HepG2 (cell line): ENCODE measurements around the gene CPSF4. TPM values are rescaled to one million over a fixed set of nuclear protein-coding genes. Genes with fewer than 3 reads are reported as not detected.

Source experiments
- ATF7 ChIP-seq, 2 experiments: fragments of 450-650 bp in 1 of 2; sonication (generic) in 1 of 2; formaldehyde crosslinking in 1 of 2; IDR thresholded peaks; 2 replicates each; pipeline versions ENCODE4 v1.4.0 to v1.6.1; 2016 to 2020; ENCODE audit warnings: antibody characterized with exemption in 1 of 2, mild to moderate bottlenecking in 1 of 2, missing genetic modification reagents in 1 of 2
- CCDC6 ChIP-seq: sonication (generic); formaldehyde crosslinking; IDR thresholded peaks from 2 replicates; pipeline ENCODE4 v1.8.1; 2022; ENCODE audit warnings: mild to moderate bottlenecking, missing genetic modification reagents, moderate library complexity
- CREM ChIP-seq, 2 experiments: sonication (generic) in 1 of 2; formaldehyde crosslinking in 1 of 2; IDR thresholded peaks; 2 replicates each; pipeline versions ENCODE4 v1.4.0 to v1.6.1; 2016 to 2020; ENCODE audit warnings: antibody characterized with exemption in 1 of 2, mild to moderate bottlenecking in 1 of 2, missing genetic modification reagents in 1 of 2
- IKZF1 ChIP-seq: fragments of 450-650 bp; IDR thresholded peaks from 2 replicates; pipeline ENCODE4 v1.7.1; 2016
- IKZF4 ChIP-seq: sonication (generic); formaldehyde crosslinking; IDR thresholded peaks from 2 replicates; pipeline ENCODE4 v1.5.1; 2020; ENCODE audit warnings: borderline replicate concordance, mild to moderate bottlenecking, low read depth, missing genetic modification reagents; ENCODE audit errors: not compliant biosample characterization
- MIXL1 ChIP-seq: IDR thresholded peaks from 2 replicates; pipeline ENCODE4 v1.6.1; 2016
- MLX ChIP-seq: IDR thresholded peaks from 2 replicates; pipeline ENCODE4 v1.6.1; 2016
- NFKBIZ ChIP-seq: IDR thresholded peaks from 2 replicates; pipeline ENCODE4 v1.6.1; 2018; ENCODE audit warnings: missing genetic modification reagents, missing compliant biosample characterization
- RXRB ChIP-seq: IDR thresholded peaks from 2 replicates; pipeline ENCODE4 v1.6.1; 2016; ENCODE audit warnings: borderline replicate concordance, missing genetic modification reagents, missing compliant biosample characterization
- SKI ChIP-seq: fragments of 450-650 bp; IDR thresholded peaks from one replicate; pipeline ENCODE4 v1.6.1; 2018; ENCODE audit warnings: mild to moderate bottlenecking; ENCODE audit not compliant: partially characterized antibody
- TAF1 ChIP-seq: sonication (generic); formaldehyde crosslinking; IDR thresholded peaks from 2 replicates; pipeline ENCODE4 v1.4.0; 2020; ENCODE audit warnings: missing genetic modification reagents
- TEAD3 ChIP-seq: optimal IDR thresholded peaks from 2 replicates; pipeline ENCODE3; 2016; ENCODE audit warnings: borderline replicate concordance
- TGIF2 ChIP-seq: IDR thresholded peaks from 2 replicates; pipeline ENCODE4 v1.6.1; 2016; ENCODE audit warnings: control low read depth, missing compliant biosample characterization
- ZBTB7B ChIP-seq: sonication (generic); formaldehyde crosslinking; IDR thresholded peaks from 2 replicates; pipeline ENCODE4 v1.4.0; 2020; ENCODE audit warnings: missing genetic modification reagents
- ZNF367 ChIP-seq: sonication (generic); formaldehyde crosslinking; IDR thresholded peaks from 2 replicates; pipeline ENCODE4 v1.4.0; 2020; ENCODE audit warnings: missing genetic modification reagents, borderline replicate concordance
- ZNF512B ChIP-seq: sonication (generic); formaldehyde crosslinking; IDR thresholded peaks from 2 replicates; pipeline ENCODE4 v1.5.1; 2020; ENCODE audit warnings: missing genetic modification reagents, mild to moderate bottlenecking, borderline replicate concordance
- ZNF550 ChIP-seq: sonication (generic); formaldehyde crosslinking; IDR thresholded peaks from 2 replicates; pipeline ENCODE4 v1.4.0; 2020; ENCODE audit warnings: mild to moderate bottlenecking, missing genetic modification reagents, borderline replicate concordance
- ZNF589 ChIP-seq: sonication (generic); formaldehyde crosslinking; conservative IDR thresholded peaks from 2 replicates; pipeline ENCODE4 v1.8.0; 2022; ENCODE audit warnings: mild to moderate bottlenecking, moderate library complexity, missing genetic modification reagents
- ZNF703 ChIP-seq: sonication (generic); formaldehyde crosslinking; IDR thresholded peaks from 2 replicates; pipeline ENCODE4 v1.5.1; 2020; ENCODE audit warnings: missing genetic modification reagents, mild to moderate bottlenecking, moderate library complexity, borderline replicate concordance
- polyA plus RNA-seq, 8 experiments: library from polyadenylated mRNA; depleted of rRNA in 3 of 8; stranded (reverse) in 7 of 8; unstranded in 1 of 8; fragments of >200 nt; fragmentation: Illumina TruSeq in 4 of 8; extraction: Trizol in 4 of 8; gene quantifications; 2 replicates each; pipeline versions ENCODE4 v1.2.1 to v1.2.3, GENCODE V29; 2011 to 2016; ENCODE audit warnings: low read depth in 4 of 8, missing spikeins in 1 of 8, mixed read lengths in 1 of 8; ENCODE audit not compliant: insufficient read depth in 1 of 8
- total RNA-seq, 5 experiments: library from RNA; depleted of rRNA; stranded (reverse); fragments of >200 nt; fragmentation: Illumina TruSeq; extraction: Trizol; gene quantifications; 2 replicates each; pipeline ENCODE4 v1.2.3, GENCODE V29; 2016; ENCODE audit warnings: low read depth in 1 of 5
- TF ChIP-seq, protein P1 (sequence below): IDR thresholded peaks from 2 replicates; pipeline ENCODE4 v1.6.1; 2012; ENCODE audit warnings: low read length, improper control_type of control experiment
- TF ChIP-seq, protein P2 (sequence below): sonication (generic); formaldehyde crosslinking; IDR thresholded peaks from 2 replicates; pipeline ENCODE4 v1.4.0; 2020; ENCODE audit warnings: missing genetic modification reagents, borderline replicate concordance

The CPSF4 gene
- total and polyA plus RNA-seq, 2 of the 13 experiments (the other 11 are each of a cell fraction or from before 2014, with no cell fraction given), result 34.1 to 49.6 TPM

DNA sequence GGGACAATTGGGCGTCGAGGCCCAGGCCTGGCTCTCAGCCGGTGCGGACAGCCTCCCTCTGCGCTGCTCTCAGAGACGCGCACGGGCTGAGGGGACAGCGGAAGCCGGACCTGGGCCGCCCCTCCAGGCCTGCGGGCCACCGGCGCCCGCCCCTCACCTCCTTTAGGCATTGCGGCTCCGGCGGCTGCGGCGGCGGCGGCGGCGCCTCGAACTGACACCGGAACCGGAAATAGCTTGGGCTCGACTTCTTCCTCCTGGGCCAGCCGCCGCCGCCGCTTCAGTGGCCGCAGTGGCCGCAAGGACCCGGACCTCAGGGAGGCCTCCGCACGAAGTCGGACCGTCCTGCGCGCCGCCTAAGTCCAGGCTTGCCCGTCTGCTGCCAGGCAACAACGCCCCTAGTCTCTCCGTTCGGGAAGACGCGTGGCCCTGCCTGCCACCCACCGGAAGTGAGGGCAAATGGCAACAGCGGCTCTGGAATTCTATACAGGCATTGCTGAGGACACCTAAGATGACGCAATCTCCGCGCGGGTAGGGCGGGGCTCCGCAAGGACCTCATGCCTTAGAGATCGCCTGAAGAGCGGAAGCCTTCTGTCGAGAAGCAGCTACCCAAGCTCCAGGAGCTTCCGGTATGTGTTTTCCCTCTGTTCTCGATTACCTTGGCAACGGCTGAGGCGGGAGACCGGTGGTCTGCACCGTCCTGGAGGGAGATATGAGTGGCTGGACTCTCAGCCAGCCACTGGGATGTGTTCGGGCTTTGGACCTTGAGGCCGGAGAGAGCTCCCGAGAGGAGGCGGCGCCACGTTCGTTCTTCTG is 30.2 kb upstream of the CPSF4 start, which contains the start of the genes BUD31 and PDAP1 (continued):
- TF ChIP-seq, protein P1, sequence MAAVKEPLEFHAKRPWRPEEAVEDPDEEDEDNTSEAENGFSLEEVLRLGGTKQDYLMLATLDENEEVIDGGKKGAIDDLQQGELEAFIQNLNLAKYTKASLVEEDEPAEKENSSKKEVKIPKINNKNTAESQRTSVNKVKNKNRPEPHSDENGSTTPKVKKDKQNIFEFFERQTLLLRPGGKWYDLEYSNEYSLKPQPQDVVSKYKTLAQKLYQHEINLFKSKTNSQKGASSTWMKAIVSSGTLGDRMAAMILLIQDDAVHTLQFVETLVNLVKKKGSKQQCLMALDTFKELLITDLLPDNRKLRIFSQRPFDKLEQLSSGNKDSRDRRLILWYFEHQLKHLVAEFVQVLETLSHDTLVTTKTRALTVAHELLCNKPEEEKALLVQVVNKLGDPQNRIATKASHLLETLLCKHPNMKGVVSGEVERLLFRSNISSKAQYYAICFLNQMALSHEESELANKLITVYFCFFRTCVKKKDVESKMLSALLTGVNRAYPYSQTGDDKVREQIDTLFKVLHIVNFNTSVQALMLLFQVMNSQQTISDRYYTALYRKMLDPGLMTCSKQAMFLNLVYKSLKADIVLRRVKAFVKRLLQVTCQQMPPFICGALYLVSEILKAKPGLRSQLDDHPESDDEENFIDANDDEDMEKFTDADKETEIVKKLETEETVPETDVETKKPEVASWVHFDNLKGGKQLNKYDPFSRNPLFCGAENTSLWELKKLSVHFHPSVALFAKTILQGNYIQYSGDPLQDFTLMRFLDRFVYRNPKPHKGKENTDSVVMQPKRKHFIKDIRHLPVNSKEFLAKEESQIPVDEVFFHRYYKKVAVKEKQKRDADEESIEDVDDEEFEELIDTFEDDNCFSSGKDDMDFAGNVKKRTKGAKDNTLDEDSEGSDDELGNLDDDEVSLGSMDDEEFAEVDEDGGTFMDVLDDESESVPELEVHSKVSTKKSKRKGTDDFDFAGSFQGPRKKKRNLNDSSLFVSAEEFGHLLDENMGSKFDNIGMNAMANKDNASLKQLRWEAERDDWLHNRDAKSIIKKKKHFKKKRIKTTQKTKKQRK, result no peak
- TF ChIP-seq TEAD3 (CRISPR knock-in tag) (peak; percentile 88), SKI (peak; percentile 42), CCDC6 (CRISPR knock-in tag) (peak; percentile 80; the same call in 1 of the 2 replicates), MLX (CRISPR knock-in tag) (peak; percentile 46; the same call in 1 of the 2 replicates), IKZF4 (CRISPR knock-in tag) (no peak), NFKBIZ (no peak), ZNF367 (no peak; the same call in 1 of the 2 replicates), ZNF589 (CRISPR knock-in tag) (peak; percentile 76; the same call in 1 of the 2 replicates), MIXL1 (CRISPR knock-in tag) (peak; percentile 43; the same call in 1 of the 2 replicates), ATF7 (IDR thresholded peaks at IDR 0.05) (peak; percentile 98), ATF7 (CRISPR knock-in tag; IDR thresholded peaks at IDR 0.05) (peak; percentile 98), IKZF1 (no peak), ZNF550 (CRISPR knock-in tag) (0 out of 2 replicates have a peak, but pooled peaks have one; percentile 10), RXRB (CRISPR knock-in tag) (peak; percentile 74), ZNF703 (CRISPR knock-in tag) (no peak), ZNF512B (CRISPR knock-in tag) (no peak), ZBTB7B (CRISPR knock-in tag) (no peak), TAF1 (CRISPR knock-in tag) (peak; percentile 81), TGIF2 (CRISPR knock-in tag) (0 out of 2 replicates have a peak, but pooled peaks have one; percentile 30), CREM (IDR thresholded peaks at IDR 0.05) (peak; percentile 87), CREM (CRISPR knock-in tag; IDR thresholded peaks at IDR 0.05) (no peak)
- TF ChIP-seq, protein P2, sequence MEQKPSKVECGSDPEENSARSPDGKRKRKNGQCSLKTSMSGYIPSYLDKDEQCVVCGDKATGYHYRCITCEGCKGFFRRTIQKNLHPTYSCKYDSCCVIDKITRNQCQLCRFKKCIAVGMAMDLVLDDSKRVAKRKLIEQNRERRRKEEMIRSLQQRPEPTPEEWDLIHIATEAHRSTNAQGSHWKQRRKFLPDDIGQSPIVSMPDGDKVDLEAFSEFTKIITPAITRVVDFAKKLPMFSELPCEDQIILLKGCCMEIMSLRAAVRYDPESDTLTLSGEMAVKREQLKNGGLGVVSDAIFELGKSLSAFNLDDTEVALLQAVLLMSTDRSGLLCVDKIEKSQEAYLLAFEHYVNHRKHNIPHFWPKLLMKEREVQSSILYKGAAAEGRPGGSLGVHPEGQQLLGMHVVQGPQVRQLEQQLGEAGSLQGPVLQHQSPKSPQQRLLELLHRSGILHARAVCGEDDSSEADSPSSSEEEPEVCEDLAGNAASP (CRISPR knock-in tag), result peak; percentile 74
